ENCODE results near the gene UNC13D. TPM values are rescaled to one million over a fixed set of nuclear protein-coding genes. Genes with fewer than 3 reads are reported as not detected.

Gene UNC13D
- total and polyA plus RNA-seq, 2 of the 4 experiments (the other 2 are of a cell fraction), result under 0.01 to 0.31 TPM

GRCh38 chr17:75831032-75831571, 13.1 kb downstream of the UNC13D start:
- Histone ChIP-seq H3K27ac (ENCODE audit: insufficient read depth, low read length) (no peak overlapping the region), H2AK5ac (ENCODE audit: low read depth, low read length) (no peak overlapping the region), H3K4me3 (ENCODE audit: insufficient read depth, low read depth, low read length) (no peak overlapping the region), H4K5ac (ENCODE audit: low read depth, low read length) (no peak overlapping the region), H2BK15ac (ENCODE audit: low read depth, low read length) (no peak overlapping the region), H3K23ac (ENCODE audit: low read depth, low read length) (no peak overlapping the region), H4K20me1 (ENCODE audit: insufficient read depth, low read length) (no peaks in the 10 kb centered on the region), H2AK9ac (replicated peaks; ENCODE audit: low read depth, low read length, poor library complexity) (no peak overlapping the region), H3K79me1 (ENCODE audit: low read depth in 1 of 2, low read length in 2 of 2) (no peaks in the 10 kb centered on the region), H2BK20ac (ENCODE audit: low read depth, low read length) (no peak overlapping the region), H3K36me3 (ENCODE audit: control insufficient read depth, insufficient read depth, low read length) (peaks cover 3% of the 10 kb centered on the region; the same call in 1 of the 2 replicates), H3K9ac (ENCODE audit: low read depth, low read length) (no peak overlapping the region), H2BK120ac (ENCODE audit: low read depth, low read length) (no peak overlapping the region), H3K18ac (ENCODE audit: low read depth, low read length) (no peak overlapping the region), H2AFZ (replicated peaks; ENCODE audit: low read length, poor library complexity) (no peak overlapping the region), H4K91ac (ENCODE audit: insufficient read depth, low read depth, low read length) (no peak overlapping the region), H2BK5ac (ENCODE audit: low read depth, low read length, poor library complexity, severe bottlenecking) (no peak overlapping the region), H3K9me1 (ENCODE audit: insufficient read depth, low read length) (peaks cover 3% of the 10 kb centered on the region; the same call in 1 of the 2 replicates), H3K14ac (replicated peaks; ENCODE audit: low read depth, low read length) (no peak overlapping the region), H3K56ac (ENCODE audit: extremely low read depth, insufficient read depth, low read length) (no peak overlapping the region), H3K9me3 (ENCODE audit: control insufficient read depth, insufficient read depth, low read length) (no peaks in the 10 kb centered on the region), H4K8ac (ENCODE audit: low read depth in 2 of 2, low read length in 2 of 2) (no peak overlapping the region), H3K4me1 (ENCODE audit: control insufficient read depth, insufficient read depth, low read length) (peaks cover 3% of the 10 kb centered on the region), H3K4me2 (ENCODE audit: low read depth, low read length) (no peak overlapping the region), H3K27me3 (ENCODE audit: control insufficient read depth, insufficient read depth, low read length) (no peaks in the 10 kb centered on the region; the same call in 1 of the 2 replicates), H3K4ac (ENCODE audit: low read depth, low read length) (no peak overlapping the region)
- TF ChIP-seq USF2 (IDR thresholded peaks at IDR 0.05; ENCODE audit: low read depth, low read length) (no peak), MAZ (IDR thresholded peaks at IDR 0.05; ENCODE audit: borderline replicate concordance, low read depth, low read length) (no peak), MXI1 (IDR thresholded peaks at IDR 0.05; ENCODE audit: borderline replicate concordance, low read depth, low read length) (no peak), RFX5 (IDR thresholded peaks at IDR 0.05; ENCODE audit: low read depth, low read length) (no peak), FOS (IDR thresholded peaks at IDR 0.05; ENCODE audit: low read depth, low read length) (no peak), CHD1 (IDR thresholded peaks at IDR 0.05; ENCODE audit: low read depth, low read length) (no peak), POLR2A (IDR thresholded peaks at IDR 0.05; ENCODE audit: low read depth, low read length) (no peak), RAD21 (IDR thresholded peaks at IDR 0.05; ENCODE audit: low read length) (no peak), BHLHE40 (IDR thresholded peaks at IDR 0.05; ENCODE audit: low read depth, low read length) (no peak), SMC3 (IDR thresholded peaks at IDR 0.05; ENCODE audit: low read depth, low read length) (no peak), NFE2L2 (IDR thresholded peaks at IDR 0.05; ENCODE audit: low read depth, low read length) (no peak), CEBPB (IDR thresholded peaks at IDR 0.05; ENCODE audit: low read depth, low read length) (no peak), ELK1 (IDR thresholded peaks at IDR 0.05; ENCODE audit: borderline replicate concordance, low read depth, low read length) (no peak), RCOR1 (IDR thresholded peaks at IDR 0.05; ENCODE audit: insufficient replicate concordance, low read length) (no peak), MAFK (IDR thresholded peaks at IDR 0.05; ENCODE audit: low read depth, low read length) (no peak)
- TF ChIP-seq, protein P1, sequence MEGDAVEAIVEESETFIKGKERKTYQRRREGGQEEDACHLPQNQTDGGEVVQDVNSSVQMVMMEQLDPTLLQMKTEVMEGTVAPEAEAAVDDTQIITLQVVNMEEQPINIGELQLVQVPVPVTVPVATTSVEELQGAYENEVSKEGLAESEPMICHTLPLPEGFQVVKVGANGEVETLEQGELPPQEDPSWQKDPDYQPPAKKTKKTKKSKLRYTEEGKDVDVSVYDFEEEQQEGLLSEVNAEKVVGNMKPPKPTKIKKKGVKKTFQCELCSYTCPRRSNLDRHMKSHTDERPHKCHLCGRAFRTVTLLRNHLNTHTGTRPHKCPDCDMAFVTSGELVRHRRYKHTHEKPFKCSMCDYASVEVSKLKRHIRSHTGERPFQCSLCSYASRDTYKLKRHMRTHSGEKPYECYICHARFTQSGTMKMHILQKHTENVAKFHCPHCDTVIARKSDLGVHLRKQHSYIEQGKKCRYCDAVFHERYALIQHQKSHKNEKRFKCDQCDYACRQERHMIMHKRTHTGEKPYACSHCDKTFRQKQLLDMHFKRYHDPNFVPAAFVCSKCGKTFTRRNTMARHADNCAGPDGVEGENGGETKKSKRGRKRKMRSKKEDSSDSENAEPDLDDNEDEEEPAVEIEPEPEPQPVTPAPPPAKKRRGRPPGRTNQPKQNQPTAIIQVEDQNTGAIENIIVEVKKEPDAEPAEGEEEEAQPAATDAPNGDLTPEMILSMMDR (conservative IDR thresholded peaks at IDR 0.05; ENCODE audit: low read depth, low read length), result no peak
- no peak for DNase-seq
- in situ Hi-C loops (cut with MboI; ENCODE audit: low sequenced_read_pairs), result no loop called here
- CTCF ChIA-PET, result interaction anchor here (1.1 kb wide), 1 partner anchor 56 kb away, joined by 3 read pairs; no protein-coding TSS in a partner anchor
- intact Hi-C loops (cut with micrococcal nuclease), result no loop called here
- BruUV-seq (replicated peaks), result no TSS peak
- WGBS, 2 experiments (ENCODE audit: extremely low coverage in 2 of 2, insufficient read length in 1 of 2), result no CpG with 5 or more reads among the region's 15 CpGs
- ATAC-seq (ENCODE audit: low read depth), result no peak
- POLR2A ChIA-PET (ENCODE audit: unreplicated experiment), result no interaction called here
- dilution Hi-C loops (cut with HindIII; ENCODE audit: low sequenced_read_pairs, unreplicated experiment), result no loop called here

Measured in IMR-90 (cell line).